HFF-Myc (cell line): Measurements from ENCODE around the gene SLC25A18.

ENCODE experiments used
- DNase-seq: peaks from one replicate; pipeline ENCODE4 v3.0.0-alpha.2; 2011; ENCODE audit warnings: low read depth; ENCODE audit errors: extremely low read depth
- H3K4me3 ChIP-seq: replicated peaks from 2 replicates; pipeline ENCODE4 v1.5.1; 2011; ENCODE audit warnings: low read depth, mild to moderate bottlenecking, control low read depth, low read length
- CTCF ChIP-seq: IDR thresholded peaks from 2 replicates; pipeline ENCODE4 v1.5.1; 2012; ENCODE audit warnings: mild to moderate bottlenecking, low read depth, low read length, control low read depth; ENCODE audit errors: missing control alignments

SLC25A18 gene

DNA sequence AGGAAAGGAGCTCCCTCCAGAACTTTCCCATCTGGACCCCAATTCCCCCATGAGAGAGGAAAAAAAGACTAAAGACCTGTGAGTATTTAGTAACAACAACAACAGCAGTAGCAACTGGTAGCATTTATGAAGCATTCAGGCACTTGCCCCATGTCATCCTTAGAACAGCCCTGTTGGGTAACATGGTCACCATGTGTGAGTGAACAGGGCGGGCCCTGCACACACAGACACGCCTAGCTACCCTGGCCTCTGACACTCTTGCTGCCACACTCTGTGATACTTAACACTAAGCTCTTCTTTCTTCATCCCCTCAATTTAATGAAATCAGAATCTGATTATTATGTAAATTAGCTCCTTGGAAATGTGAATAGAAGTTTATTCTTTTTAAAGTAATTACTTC lies 26.1 kb upstream of the SLC25A18 start:
- H3K4me3 ChIP-seq: no peak overlapping the region
- no peak for TF ChIP-seq CTCF
- DNase-seq: no peak

- TF ChIP-seq CTCF: no peak
- H3K4me3 ChIP-seq: no peak overlapping the region
- no peak for DNase-seq
These were observed 22.8 kb upstream of the SLC25A18 start for GRCh38 chr22:17540481-17540880.

DNA sequence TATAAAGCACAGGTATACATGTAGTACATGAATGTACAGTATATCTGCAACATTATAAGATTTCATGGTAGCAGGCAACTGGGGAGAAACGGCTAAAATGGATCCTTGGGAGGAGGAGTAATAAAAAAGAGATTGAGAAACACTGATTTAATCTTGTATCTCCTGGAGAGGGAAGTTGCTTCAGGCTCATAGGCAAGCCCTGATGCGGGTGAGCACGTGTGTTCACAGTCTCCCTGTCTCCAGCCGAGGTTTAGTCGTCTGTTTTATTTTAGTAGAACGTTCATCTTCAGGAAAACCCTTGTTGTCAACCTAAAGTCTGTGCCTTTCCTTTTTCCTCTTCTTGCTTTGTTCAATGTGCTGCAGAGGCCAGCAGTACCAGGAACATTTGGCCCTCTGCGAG lies 21.8 kb upstream of the SLC25A18 start:
- no peak for TF ChIP-seq CTCF
- H3K4me3 ChIP-seq: no peak overlapping the region
- DNase-seq: no peak

DNA sequence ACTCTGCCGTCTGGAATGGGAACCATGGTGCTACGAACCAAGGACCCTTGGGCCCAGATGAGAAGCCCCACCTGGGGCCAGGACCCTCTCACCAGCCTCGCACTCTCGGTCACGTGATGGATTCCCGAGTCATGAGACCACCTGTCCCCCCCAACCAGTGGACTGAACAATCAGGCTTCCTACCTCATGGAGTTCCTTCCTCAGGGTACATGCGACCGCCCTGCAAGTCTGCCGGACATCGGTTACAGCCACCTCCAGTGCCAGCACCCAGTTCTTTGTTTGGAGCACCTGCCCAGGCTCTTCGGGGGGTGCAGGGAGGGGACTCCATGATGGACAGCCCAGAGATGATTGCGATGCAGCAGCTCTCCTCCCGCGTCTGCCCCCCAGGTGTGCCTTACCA lies 20.8 kb upstream of the SLC25A18 start:
- no peak for TF ChIP-seq CTCF
- DNase-seq: no peak
- H3K4me3 ChIP-seq: no peak overlapping the region

DNA sequence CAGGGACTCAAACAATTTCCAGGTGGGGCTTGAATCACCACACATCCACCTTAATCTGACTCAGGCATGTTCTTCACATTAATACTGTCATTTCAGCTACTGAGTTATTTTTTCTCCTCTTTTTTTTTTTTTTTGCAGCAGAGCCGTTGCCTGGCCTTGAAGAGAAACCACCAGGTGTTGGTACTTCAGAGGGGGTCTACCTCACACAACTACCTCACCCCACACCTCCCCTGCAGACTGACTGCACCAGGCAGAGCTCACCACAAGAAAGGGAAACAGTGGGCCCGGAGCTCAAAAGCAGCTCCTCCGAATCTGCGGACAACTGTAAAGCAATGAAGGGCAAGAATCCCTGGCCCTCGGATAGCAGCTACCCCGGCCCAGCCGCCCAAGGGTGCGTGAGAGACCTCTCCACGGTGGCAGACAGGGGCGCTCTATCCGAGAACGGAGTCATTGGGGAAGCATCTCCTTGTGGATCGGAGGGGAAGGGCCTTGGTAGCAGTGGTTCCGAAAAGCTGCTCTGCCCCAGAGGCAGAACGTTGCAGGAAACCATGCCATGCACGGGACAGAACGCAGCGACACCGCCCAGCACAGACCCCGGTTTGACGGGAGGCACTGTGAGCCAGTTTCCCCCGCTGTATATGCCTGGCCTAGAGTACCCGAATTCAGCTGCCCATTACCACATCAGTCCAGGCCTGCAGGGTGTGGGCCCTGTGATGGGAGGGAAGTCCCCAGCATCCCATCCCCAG lies 15.1 kb upstream of the SLC25A18 start:
- no peak overlapping the region for H3K4me3 ChIP-seq
- no peak for DNase-seq
- TF ChIP-seq CTCF: no peak

- TF ChIP-seq CTCF: no peak
- DNase-seq: no peak
- no peak overlapping the region for H3K4me3 ChIP-seq
These were observed 14.6 kb upstream of the SLC25A18 start for GRCh38 chr22:17548756-17549035.

- H3K4me3 ChIP-seq: no peak overlapping the region
- DNase-seq: no peak
- TF ChIP-seq CTCF: no peak
These were observed 14.1 kb upstream of the SLC25A18 start for GRCh38 chr22:17549183-17549582.
